ENCODE results near the gene YAE1. TPM values are rescaled to one million over a fixed set of nuclear protein-coding genes. Genes with fewer than 3 reads are reported as not detected.

YAE1 gene
- 12.6 and 18.7 TPM in 2 replicates for total RNA-seq

GRCh38 chr7:39566023-39566921, at the start of gene YAE1:
Gene YAE1, plus strand, starts transcription at chr7:39566404. Its CDS starts 15 bp downstream, at chr7:39566419.

Other genes starting within 250 kb of the YAE1 start
- 23.3 and 26.8 TPM in 2 replicates for gene RALA, start 57.2 kb downstream of the YAE1 start, total RNA-seq

All from dermis lymphatic vessel endothelial cell (primary cell).